ENCODE data around the gene DNASE2B.

GRCh38 chr1:84373436-84374141 is 24.7 kb upstream of the DNASE2B start:
- no peak for TF ChIP-seq CTCF (IDR thresholded peaks at IDR 0.05; ENCODE audit: poor library complexity, severe bottlenecking)
- TF ChIP-seq EZH2 (IDR thresholded peaks at IDR 0.05; ENCODE audit: borderline replicate concordance, insufficient read depth, low read length, poor library complexity, severe bottlenecking) = no peak
